K562 treated with DMSO at 1 percent for 48 hours (cell line): ENCODE measurements around the gene HLA-B. TPM values are rescaled to one million over a fixed set of nuclear protein-coding genes. Genes with fewer than 3 reads are reported as not detected.

Experiments
- total RNA-seq: library from RNA; unstranded; fragments of 300-600 nt; gene quantifications from 2 replicates; pipeline ENCODE4 v1.2.3, GENCODE V29; 2022; ENCODE audit warnings: low replicate concordance; ENCODE audit errors: extremely low read depth

HLA-B gene
- total RNA-seq = not detected in 2 replicates

GRCh38 chr6:31356946-31357466 lies at the start of gene HLA-B:
TSS of gene HLA-B (minus strand) at chr6:31357179. CDS start at chr6:31357158, 21 bp downstream.

DNA sequence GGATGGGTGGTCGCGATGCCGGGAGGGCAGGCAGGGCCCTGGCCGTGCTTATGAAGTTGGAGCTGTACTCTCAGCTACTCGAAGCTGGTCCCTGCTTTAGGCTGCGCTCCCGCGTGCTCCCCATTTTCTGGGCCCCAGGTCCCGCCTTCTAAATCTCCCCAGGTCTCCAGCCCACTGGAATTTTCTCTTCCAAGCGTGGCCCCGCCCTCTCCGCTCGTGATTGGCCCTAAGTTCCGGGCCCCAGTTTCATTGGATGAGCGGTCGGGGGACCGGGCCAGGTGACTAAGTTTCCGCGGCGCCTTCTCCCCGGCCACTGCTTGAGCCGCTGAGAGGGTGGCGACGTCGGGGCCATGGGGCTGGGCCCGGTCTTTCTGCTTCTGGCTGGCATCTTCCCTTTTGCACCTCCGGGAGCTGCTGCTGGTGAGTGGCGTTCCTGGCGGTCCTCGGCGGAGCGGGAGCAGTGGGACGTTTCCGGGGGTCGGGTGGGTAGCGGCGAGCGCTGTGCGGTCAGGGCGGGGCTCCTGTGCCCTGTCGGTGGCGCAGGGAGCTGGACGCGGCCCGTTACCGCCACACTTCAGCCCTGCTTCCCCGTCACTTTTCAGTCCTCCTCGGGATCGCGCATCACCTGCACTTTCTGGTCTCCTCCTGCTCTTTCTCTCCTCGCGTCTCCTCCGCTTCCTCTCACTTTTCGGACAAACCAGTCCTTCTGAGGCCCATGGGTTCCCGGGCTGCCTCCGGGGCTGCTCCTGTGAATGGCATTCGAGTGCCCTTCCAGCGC lies 46.5 kb upstream of the HLA-B start, which contains the start of gene MICA:
Gene MICA (plus strand): TSS at position 313 of the 778 bp plus-strand sequence. CDS start 38 bp downstream, at position 351.

Other genes with a start within 250 kb of the HLA-B start
- gene C6orf15, start 244.6 kb downstream of the HLA-B start, total RNA-seq = not detected in 2 replicates
- not detected in 2 replicates for gene PSORS1C1, start 242.4 kb downstream of the HLA-B start, total RNA-seq
- not detected in 2 replicates for gene CDSN, start 236.7 kb downstream of the HLA-B start, total RNA-seq
- gene PSORS1C2, start 218.1 kb downstream of the HLA-B start, total RNA-seq = not detected in 2 replicates
- not detected in 2 replicates for gene CCHCR1, start 199.4 kb downstream of the HLA-B start, total RNA-seq
- gene TCF19, start 198.6 kb downstream of the HLA-B start, total RNA-seq = not detected in 2 replicates
- not detected in 2 replicates for gene POU5F1, start 186.5 kb downstream of the HLA-B start, total RNA-seq
- not detected in 2 replicates for gene HLA-C, start 85.1 kb downstream of the HLA-B start, total RNA-seq
- not detected in 2 replicates for gene MICA, start 46.4 kb upstream of the HLA-B start, total RNA-seq
- gene MICB, start 141.0 kb upstream of the HLA-B start, total RNA-seq = not detected in 2 replicates
- gene MCCD1, start 171.8 kb upstream of the HLA-B start, total RNA-seq = not detected in 2 replicates
- not detected in 2 replicates for gene DDX39B, start 184.8 kb upstream of the HLA-B start, total RNA-seq
- not detected in 2 replicates for gene ATP6V1G2, start 189.4 kb upstream of the HLA-B start, total RNA-seq
- not detected in 2 replicates for gene NFKBIL1, start 190.4 kb upstream of the HLA-B start, total RNA-seq
- not detected in 2 replicates for gene LTA, start 215.1 kb upstream of the HLA-B start, total RNA-seq
- not detected in 2 replicates for gene TNF, start 218.4 kb upstream of the HLA-B start, total RNA-seq
- gene LTB, start 225.2 kb upstream of the HLA-B start, total RNA-seq = not detected in 2 replicates
- not detected in 2 replicates for gene LST1, start 229.1 kb upstream of the HLA-B start, total RNA-seq
- not detected in 2 replicates for gene NCR3, start 235.8 kb upstream of the HLA-B start, total RNA-seq